ENCODE results near the gene SLC2A8.
A peak's percentile ranks its signal among the peaks of the same experiment; 100 is the strongest.

The SLC2A8 gene

GRCh38 chr9:127382541-127382940 is 14.4 kb upstream of the SLC2A8 start:
- no peak for DNase-seq (ENCODE audit: low read depth in 2 of 2)

DNA sequence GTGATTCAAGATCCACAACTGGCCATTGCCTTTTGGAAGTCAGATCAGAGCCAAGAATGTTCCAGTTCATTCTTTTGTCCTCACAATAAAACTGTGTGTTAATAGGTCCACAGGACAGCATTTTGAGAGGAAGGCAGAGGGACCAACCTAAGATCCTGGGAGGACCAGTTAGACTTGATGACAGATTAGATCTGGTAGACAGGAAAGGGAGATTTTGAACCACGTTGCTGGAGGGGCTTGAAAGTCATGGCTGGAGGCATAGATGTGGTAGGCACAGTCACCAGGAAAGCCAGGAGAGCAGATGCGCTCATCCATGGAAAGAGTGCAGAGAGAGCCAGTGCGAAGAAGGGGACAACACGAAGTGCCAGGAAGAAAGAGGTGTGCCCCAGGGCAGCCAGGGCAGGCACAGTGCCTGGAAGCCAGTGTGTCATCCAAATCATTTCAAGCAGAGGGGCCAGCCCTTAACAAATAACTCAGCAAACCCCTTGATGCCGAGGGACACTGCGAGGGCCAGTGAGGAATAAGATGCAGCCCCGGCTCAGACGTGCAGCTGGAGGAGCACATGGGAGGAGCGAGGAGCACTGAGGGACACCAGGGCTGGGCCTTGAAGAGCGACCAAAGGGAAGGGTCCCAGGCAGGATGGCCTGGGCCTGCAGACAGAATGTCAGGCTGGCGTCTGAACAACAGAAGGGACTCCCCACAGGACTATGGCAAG is 12.8 kb upstream of the SLC2A8 start:
- no peak for DNase-seq (ENCODE audit: low read depth in 2 of 2)

GRCh38 chr9:127384901-127385300 is 12.1 kb upstream of the SLC2A8 start:
- no peak for DNase-seq (ENCODE audit: low read depth in 2 of 2)

GRCh38 chr9:127386249-127386648 is 10.7 kb upstream of the SLC2A8 start:
- DNase-seq (ENCODE audit: low read depth in 2 of 2): no peak

- DNase-seq (ENCODE audit: low read depth in 2 of 2): no peak
Measured at GRCh38 chr9:127386981-127387380, 10.0 kb upstream of the SLC2A8 start.

DNA sequence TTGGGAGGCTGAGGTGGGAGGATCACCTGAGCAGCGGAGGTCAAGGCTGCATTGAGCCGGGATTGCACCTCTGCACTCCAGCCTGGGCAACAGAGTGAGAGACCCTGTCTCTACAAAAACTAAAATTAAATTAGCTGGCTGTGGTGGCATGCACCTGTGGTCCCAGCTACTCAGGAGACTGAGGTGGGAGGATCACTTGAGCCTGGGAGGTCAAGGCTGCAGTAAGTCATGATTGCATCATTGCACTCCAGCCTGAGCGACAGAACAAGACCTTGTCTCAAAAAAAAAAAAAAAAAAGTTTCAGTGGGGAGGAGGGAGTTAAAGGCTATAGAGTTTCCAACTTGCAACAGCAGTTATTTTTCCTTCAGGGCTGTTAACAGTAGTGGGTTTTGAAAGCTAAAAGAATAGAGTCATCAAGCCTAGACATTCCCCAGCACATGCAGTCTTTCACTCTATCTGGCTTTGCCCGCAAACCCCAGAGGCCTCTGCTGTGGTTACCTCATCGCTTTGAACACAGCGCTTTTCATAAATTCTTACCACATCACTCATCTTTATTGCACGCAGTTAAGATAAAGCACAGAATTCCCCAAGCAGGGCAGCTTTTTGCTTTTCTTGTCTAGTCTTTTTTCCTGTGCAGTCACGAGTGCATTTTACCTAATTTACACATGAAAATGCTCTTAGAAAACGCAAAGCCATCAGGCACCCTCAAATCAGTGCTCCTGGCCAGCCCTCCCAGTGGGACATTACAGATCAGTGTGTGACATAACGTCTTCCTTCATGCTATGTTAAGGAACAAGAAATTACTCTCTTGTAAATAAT is 8.7 kb upstream of the SLC2A8 start:
- DNase-seq (ENCODE audit: low read depth in 2 of 2): peak; percentile 46 to 65

- no peak for DNase-seq (ENCODE audit: low read depth in 2 of 2)
Measured at GRCh38 chr9:127388856-127389238, 8.1 kb upstream of the SLC2A8 start.

- DNase-seq (ENCODE audit: low read depth in 2 of 2): no peak
Measured at GRCh38 chr9:127389381-127390247, 7.4 kb upstream of the SLC2A8 start.

GRCh38 chr9:127390248-127390545 is 6.8 kb upstream of the SLC2A8 start:
- no peak for DNase-seq (ENCODE audit: low read depth in 2 of 2)

DNA sequence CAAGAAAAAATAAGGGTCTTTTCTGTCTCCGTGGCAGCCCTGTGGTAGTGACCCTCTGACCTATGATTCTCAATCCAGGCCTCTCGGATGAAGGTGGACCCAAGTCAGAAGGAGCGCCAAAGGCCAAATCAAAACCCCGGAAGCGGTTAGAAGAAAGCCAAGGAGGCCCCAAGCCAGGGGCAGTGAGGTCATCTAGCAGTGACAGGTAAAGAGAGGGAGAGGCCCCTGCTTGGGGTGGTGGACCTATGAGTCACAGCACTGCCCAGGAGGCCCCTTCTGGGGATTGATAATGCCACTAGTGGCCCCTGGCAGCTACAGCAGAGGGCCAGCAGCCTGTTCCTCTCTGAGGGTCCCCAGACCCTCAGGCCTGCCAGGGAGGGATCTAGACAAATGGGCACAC is 6.4 kb upstream of the SLC2A8 start:
- DNase-seq (ENCODE audit: low read depth in 2 of 2): no peak

- no peak for DNase-seq (ENCODE audit: low read depth in 2 of 2)
Measured at GRCh38 chr9:127392166-127392565, 4.8 kb upstream of the SLC2A8 start.

DNA sequence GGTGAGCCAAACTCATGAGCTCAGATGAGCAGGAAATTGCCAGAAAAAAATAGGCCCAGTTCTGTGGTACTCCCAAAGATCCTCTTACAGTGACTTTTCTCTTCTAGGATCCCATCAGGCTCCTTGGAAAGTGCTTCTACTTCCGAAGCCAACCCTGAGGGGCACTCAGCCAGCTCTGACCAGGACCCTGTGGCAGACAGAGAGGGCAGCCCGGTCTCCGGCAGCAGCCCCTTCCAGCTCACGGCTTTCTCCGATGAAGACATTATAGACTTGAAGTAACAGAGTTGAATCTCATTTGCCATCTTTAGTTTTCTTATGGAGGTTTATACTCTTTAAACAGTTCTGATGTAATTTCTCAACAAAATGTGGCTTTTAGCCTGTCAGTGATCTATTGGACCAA is 4.0 kb upstream of the SLC2A8 start:
- no peak for DNase-seq (ENCODE audit: low read depth in 2 of 2)

DNA sequence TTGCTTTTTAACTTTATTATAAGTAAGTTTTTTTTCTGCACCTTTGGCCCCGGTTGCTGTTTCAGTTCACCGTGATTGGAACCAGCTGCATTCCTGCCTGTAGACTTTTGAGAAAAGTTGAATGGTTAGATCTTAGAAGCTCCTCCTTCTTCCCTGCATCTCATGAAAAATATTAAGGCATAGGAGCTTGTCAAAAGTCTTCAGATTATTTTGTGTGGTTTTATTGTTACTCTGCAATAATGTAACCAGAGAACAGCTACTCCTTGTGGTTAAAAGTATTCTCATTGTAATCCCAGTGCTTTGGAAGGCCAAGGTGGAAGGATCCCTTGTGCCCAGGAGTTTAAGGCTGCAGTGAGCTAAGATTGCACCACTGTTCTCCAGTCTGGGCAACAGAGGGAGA is 3.3 kb upstream of the SLC2A8 start:
- DNase-seq (ENCODE audit: low read depth in 2 of 2): no peak

- DNase-seq (ENCODE audit: low read depth in 2 of 2): no peak
Measured at GRCh38 chr9:127395497-127396252, 1.3 kb upstream of the SLC2A8 start.

- no peak for DNase-seq (ENCODE audit: low read depth in 2 of 2)
Measured at GRCh38 chr9:127396253-127396807, 639 bp upstream of the SLC2A8 start.

GRCh38 chr9:127397646-127398274 is 791 bp downstream of the SLC2A8 start:
- DNase-seq (ENCODE audit: low read depth in 2 of 2): no peak

GRCh38 chr9:127398275-127398647 is 1.3 kb downstream of the SLC2A8 start:
- DNase-seq (ENCODE audit: low read depth in 2 of 2): no peak

DNA sequence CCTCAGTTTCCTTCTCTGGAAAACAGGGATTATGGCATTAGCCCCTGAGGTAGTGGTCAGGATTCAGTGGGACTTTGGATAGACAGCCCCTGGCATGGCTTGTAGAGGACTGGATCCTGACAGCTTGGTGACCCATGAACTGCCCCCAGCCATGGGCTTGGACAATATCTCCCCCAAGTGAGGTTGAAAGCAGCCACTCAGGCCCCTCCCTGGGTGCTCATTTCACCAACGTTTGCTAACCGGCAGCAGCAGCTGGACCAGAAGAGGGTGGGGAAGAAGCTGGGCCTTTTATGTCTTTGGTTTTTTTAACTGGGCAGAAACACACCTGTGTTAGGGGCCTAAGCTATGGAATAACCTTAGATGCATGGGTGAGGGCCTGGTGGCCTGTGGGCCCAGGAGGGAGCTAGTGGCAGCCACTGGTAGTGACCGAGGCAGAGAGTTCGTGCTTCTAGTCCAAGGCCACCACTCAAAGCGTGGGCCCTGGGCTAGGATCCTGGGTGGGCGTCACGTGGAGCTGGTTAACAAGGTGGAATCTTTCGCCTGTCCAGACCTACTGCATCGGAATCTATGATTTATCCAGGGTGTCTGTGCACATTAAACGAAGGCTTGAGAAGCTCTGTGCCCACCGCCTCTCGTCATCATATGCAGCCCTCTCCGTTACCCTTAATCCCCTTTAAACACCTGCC is 1.9 kb downstream of the SLC2A8 start:
- DNase-seq (ENCODE audit: low read depth in 2 of 2): no peak

- DNase-seq (ENCODE audit: low read depth in 2 of 2): no peak
Measured at GRCh38 chr9:127399736-127400269, 2.8 kb downstream of the SLC2A8 start.

DNA sequence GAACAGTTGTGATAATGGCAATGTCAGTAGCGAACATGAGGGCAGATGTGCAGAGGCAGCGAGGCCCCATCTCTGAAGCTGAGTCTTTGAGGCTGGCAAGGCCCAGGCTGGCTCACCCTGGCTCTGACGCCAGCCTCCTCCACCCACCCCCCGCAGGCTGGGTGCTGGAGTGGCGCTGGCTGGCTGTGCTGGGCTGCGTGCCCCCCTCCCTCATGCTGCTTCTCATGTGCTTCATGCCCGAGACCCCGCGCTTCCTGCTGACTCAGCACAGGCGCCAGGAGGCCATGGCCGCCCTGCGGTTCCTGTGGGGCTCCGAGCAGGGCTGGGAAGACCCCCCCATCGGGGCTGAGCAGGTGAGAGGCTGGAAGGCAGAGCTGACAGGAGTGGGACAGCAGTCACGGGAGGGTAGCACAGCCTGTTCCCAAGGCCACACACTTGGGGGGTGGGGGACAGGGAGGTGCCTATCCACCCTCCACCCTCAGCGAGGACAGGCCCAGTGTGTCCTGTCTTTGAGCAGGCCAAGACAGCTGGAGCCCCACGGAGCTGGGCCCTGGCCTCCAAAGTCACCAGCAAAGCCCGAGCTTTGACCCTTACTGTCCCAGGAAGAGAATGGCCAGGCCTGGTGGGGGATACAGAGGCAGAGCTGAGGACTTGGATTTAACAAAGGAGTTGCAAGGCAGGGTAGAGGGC is 5.6 kb downstream of the SLC2A8 start:
- DNase-seq (ENCODE audit: low read depth in 2 of 2): no peak
